Measurements from ENCODE around the gene PAX2.

DNA sequence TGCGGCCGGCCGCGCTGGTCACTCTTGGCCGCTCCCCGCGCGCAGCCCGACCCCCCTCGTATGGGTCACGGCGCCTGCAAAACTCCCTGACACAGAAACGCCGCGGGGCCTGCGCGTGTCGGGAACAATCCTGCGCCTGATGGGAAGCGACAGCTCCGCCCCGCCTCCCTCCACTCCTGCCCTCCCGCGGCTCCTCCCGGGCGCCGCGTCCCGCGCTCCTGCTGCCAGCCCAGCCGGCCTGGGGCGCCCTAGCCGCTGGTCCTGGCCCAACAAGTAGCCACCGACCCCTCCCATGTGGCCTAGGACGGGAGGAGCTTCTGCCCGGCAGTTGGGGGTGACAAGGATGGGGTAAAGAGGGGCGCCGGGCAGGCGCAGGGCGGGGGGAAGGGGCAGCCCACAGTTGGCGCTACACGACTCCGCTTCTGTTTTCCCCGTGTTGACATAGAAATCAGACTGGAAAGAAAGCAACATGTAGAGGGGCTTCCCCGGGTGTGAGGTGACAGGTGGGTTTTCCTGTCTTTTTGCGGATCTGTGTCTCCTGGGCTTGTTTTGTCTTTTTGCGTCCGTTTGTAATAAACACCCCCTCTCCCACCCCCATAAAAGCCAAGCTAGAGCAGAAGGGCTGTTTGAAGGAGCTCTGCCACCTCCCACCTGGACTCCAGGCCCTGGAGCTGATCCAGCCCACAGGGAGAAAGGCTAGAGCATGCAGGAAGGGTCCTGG lies 35.1 kb upstream of the PAX2 start:
- TF ChIP-seq POLR2A (IDR thresholded peaks at IDR 0.05) (no peak), POLR2AphosphoS5 (IDR thresholded peaks at IDR 0.05) (no peak)
- TF ChIP-seq, protein P1, sequence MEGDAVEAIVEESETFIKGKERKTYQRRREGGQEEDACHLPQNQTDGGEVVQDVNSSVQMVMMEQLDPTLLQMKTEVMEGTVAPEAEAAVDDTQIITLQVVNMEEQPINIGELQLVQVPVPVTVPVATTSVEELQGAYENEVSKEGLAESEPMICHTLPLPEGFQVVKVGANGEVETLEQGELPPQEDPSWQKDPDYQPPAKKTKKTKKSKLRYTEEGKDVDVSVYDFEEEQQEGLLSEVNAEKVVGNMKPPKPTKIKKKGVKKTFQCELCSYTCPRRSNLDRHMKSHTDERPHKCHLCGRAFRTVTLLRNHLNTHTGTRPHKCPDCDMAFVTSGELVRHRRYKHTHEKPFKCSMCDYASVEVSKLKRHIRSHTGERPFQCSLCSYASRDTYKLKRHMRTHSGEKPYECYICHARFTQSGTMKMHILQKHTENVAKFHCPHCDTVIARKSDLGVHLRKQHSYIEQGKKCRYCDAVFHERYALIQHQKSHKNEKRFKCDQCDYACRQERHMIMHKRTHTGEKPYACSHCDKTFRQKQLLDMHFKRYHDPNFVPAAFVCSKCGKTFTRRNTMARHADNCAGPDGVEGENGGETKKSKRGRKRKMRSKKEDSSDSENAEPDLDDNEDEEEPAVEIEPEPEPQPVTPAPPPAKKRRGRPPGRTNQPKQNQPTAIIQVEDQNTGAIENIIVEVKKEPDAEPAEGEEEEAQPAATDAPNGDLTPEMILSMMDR (IDR thresholded peaks at IDR 0.05): no peak

All from suprapubic skin (tissue), 4 donors.